Activated naive CD4-positive, alpha-beta T cell treated with anti-CD3 and anti-CD28 coated beads for 36 hours (primary cell): ENCODE results near the gene SUGP2. TPM values are rescaled to one million over a fixed set of nuclear protein-coding genes. Genes with fewer than 3 reads are reported as not detected.

Experiments
- total RNA-seq, 2 experiments: library from RNA; stranded (reverse); gene quantifications; one replicate each; pipeline ENCODE4 v1.2.3, GENCODE V29; 2021

SUGP2 gene
- total RNA-seq, 2 experiments from 2014 or later, result 149 to 154 TPM

Other genes with a start within 250 kb of the SUGP2 start
- not detected for gene COMP, start 242.2 kb downstream of the SUGP2 start, total RNA-seq
- 100 to 1,000 TPM in 1 of 2 experiments, 10 to 100 TPM in 1; 95.0 to 105 TPM for gene UPF1, start 201.6 kb downstream of the SUGP2 start, total RNA-seq
- not detected for gene CERS1, start 137.4 kb downstream of the SUGP2 start, total RNA-seq
- gene COPE, start 114.1 kb downstream of the SUGP2 start, total RNA-seq, result 100 to 1,000 TPM; 199 to 200 TPM
- gene DDX49, start 113.8 kb downstream of the SUGP2 start, total RNA-seq, result 10 to 100 TPM; 48.3 to 50.1 TPM
- not detected for gene HOMER3, start 92.3 kb downstream of the SUGP2 start, total RNA-seq
- gene ARMC6, start 86 bp upstream of the SUGP2 start, total RNA-seq, result 10 to 100 TPM; 24.2 to 24.6 TPM
- 1 to 10 TPM; 6.7 to 8.5 TPM for gene SLC25A42, start 30.5 kb upstream of the SUGP2 start, total RNA-seq
- 10 to 100 TPM; 18.1 to 18.3 TPM for gene TMEM161A, start 105.0 kb upstream of the SUGP2 start, total RNA-seq
- 1 to 10 TPM; 3.1 to 4.6 TPM for gene MEF2B, start 136.7 kb upstream of the SUGP2 start, total RNA-seq
- gene BORCS8, start 158.6 kb upstream of the SUGP2 start, total RNA-seq, result 10 to 100 TPM; 14.0 to 16.1 TPM
- 10 to 100 TPM; 48.4 to 49.3 TPM for gene RFXANK, start 158.7 kb upstream of the SUGP2 start, total RNA-seq
- gene NR2C2AP, start 169.9 kb upstream of the SUGP2 start, total RNA-seq, result 10 to 100 TPM; 32.4 to 34.2 TPM
- not detected for gene NCAN, start 178.4 kb upstream of the SUGP2 start, total RNA-seq
- not detected for gene TM6SF2, start 239.8 kb upstream of the SUGP2 start, total RNA-seq